GM23338 (cell line): ENCODE data around the gene FAM81A. TPM values are rescaled to one million over a fixed set of nuclear protein-coding genes. Genes with fewer than 3 reads are reported as not detected.
"Not testable (repeated sequence)": the region's sequence is repeated elsewhere in the genome, so short reads cannot be mapped to it uniquely, and the experiment has no call there.

Source experiments
- ATAC-seq: fragments of 200-7000 bp; cut with Tn5 transposase; 3 replicates; pipeline ENCODE4 v1.9.1; 2020
- DNase-seq: peaks from one replicate; pipeline ENCODE4 v3.0.0-alpha.2; 2015; ENCODE audit warnings: low spot score
- H2AFZ ChIP-seq: fragments of 200-600 bp; sonication (generic); 2 replicates; pipeline ENCODE4 v1.8.0; 2016; ENCODE audit warnings: antibody characterized with exemption, mild to moderate bottlenecking, moderate library complexity
- H3F3A ChIP-seq: fragments of 200-600 bp; sonication (generic); replicated peaks from 2 replicates; pipeline ENCODE4 v1.8.0; 2017; ENCODE audit warnings: antibody characterized with exemption, mixed run types, low read depth
- H3K27ac ChIP-seq: fragments of 200-600 bp; sonication (generic); 2 replicates; pipeline ENCODE4 v1.6.1; 2016; ENCODE audit warnings: low read depth
- H3K27me3 ChIP-seq: fragments of 200-600 bp; sonication (generic); 2 replicates; pipeline ENCODE4 v1.8.0; 2016; ENCODE audit warnings: mild to moderate bottlenecking, mixed run types, moderate library complexity; ENCODE audit not compliant: insufficient read depth
- H3K36me3 ChIP-seq: fragments of 200-600 bp; sonication (generic); 2 replicates; pipeline ENCODE4 v1.8.0; 2016; ENCODE audit warnings: mild to moderate bottlenecking; ENCODE audit not compliant: insufficient read depth
- H3K4me1 ChIP-seq: fragments of 200-600 bp; sonication (generic); 2 replicates; pipeline ENCODE4 v1.8.0; 2016; ENCODE audit warnings: mild to moderate bottlenecking, moderate library complexity; ENCODE audit not compliant: insufficient read depth
- H3K4me2 ChIP-seq: fragments of 200-600 bp; sonication (generic); 2 replicates; pipeline ENCODE4 v1.7.1; 2017; ENCODE audit warnings: mixed run types
- H3K4me3 ChIP-seq: fragments of 200-600 bp; sonication (generic); 2 replicates; pipeline ENCODE4 v1.6.1; 2016; ENCODE audit warnings: mixed run types
- H3K79me2 ChIP-seq: fragments of 200-600 bp; sonication (generic); replicated peaks from 2 replicates; pipeline ENCODE4 v1.8.0; 2017; ENCODE audit warnings: mild to moderate bottlenecking; ENCODE audit not compliant: insufficient read depth
- H3K9me2 ChIP-seq: fragments of 200-600 bp; sonication (generic); 2 replicates; pipeline ENCODE4 v1.8.0; 2017; ENCODE audit not compliant: insufficient read depth
- H4K20me1 ChIP-seq: fragments of 200-600 bp; sonication (generic); replicated peaks from 2 replicates; pipeline ENCODE4 v1.8.0; 2017; ENCODE audit warnings: mild to moderate bottlenecking; ENCODE audit not compliant: insufficient read depth
- H3K27ac Mint-ChIP-seq: 2 replicates; pipeline ENCODE4 v1.8.0; 2020; ENCODE audit warnings: inconsistent platforms, mild to moderate bottlenecking, moderate library complexity, mixed read lengths
- H3K27me3 Mint-ChIP-seq: 3 replicates; pipeline ENCODE4 v1.8.0; 2022; ENCODE audit warnings: low read depth, mild to moderate bottlenecking, moderate library complexity, mixed read lengths, inconsistent platforms; ENCODE audit not compliant: insufficient read depth, poor library complexity
- H3K36me3 Mint-ChIP-seq: 3 replicates; pipeline ENCODE4 v1.8.0; 2021; ENCODE audit warnings: low read depth, mild to moderate bottlenecking, inconsistent platforms, moderate library complexity, mixed read lengths
- H3K4me1 Mint-ChIP-seq: 3 replicates; pipeline ENCODE4 v1.8.0; 2020; ENCODE audit warnings: mild to moderate bottlenecking, inconsistent platforms, mixed read lengths
- H3K4me3 Mint-ChIP-seq: 3 replicates; pipeline ENCODE4 v1.8.0; 2021; ENCODE audit warnings: moderate library complexity, mild to moderate bottlenecking, inconsistent platforms, mixed read lengths
- H3K9me3 Mint-ChIP-seq: 3 replicates; pipeline ENCODE4 v1.8.0; 2020; ENCODE audit warnings: moderate library complexity, mild to moderate bottlenecking, inconsistent platforms, mixed read lengths
- CREB1 ChIP-seq: fragments of 250-450 bp; sonication (Bioruptor Pico); IDR thresholded peaks from 2 replicates; pipeline ENCODE4 v1.5.0; 2020; ENCODE audit warnings: low read depth, mild to moderate bottlenecking, moderate library complexity
- CTCF ChIP-seq, 2 experiments: fragments of 200-600 bp in 1 of 2; sonication (generic) in 1 of 2; conservative IDR thresholded peaks; 2 replicates each; pipeline versions ENCODE4 v1.5.1 to v1.6.1; 2016 to 2017; ENCODE audit warnings: antibody characterized with exemption in 2 of 2, low read depth in 2 of 2, mild to moderate bottlenecking in 2 of 2, moderate library complexity in 1 of 2
- ETS1 ChIP-seq: IDR thresholded peaks from 2 replicates; pipeline ENCODE4 v1.6.1; 2016; ENCODE audit warnings: antibody characterized with exemption
- EZH2 ChIP-seq: fragments of 200-600 bp; sonication (generic); IDR thresholded peaks from one replicate; pipeline ENCODE4 v1.8.0; 2017; ENCODE audit warnings: antibody characterized with exemption, mild to moderate bottlenecking, low read depth; ENCODE audit not compliant: unreplicated experiment
- EZH2phosphoT487 ChIP-seq: fragments of 200-600 bp; sonication (generic); IDR thresholded peaks from one replicate; pipeline ENCODE4 v1.8.1; 2018; ENCODE audit warnings: antibody characterized with exemption; ENCODE audit not compliant: unreplicated experiment
- JUNB ChIP-seq: IDR thresholded peaks from one replicate; pipeline ENCODE4 v1.6.1; 2016; ENCODE audit warnings: antibody characterized with exemption; ENCODE audit not compliant: unreplicated experiment
- POLR2AphosphoS5 ChIP-seq: IDR thresholded peaks from 2 replicates; pipeline ENCODE4 v1.6.1; 2016; ENCODE audit warnings: antibody characterized with exemption, low read depth
- REST ChIP-seq: IDR thresholded peaks from one replicate; pipeline ENCODE4 v1.6.1; 2018; ENCODE audit warnings: antibody characterized with exemption; ENCODE audit not compliant: unreplicated experiment
- STAT1 ChIP-seq: IDR thresholded peaks from one replicate; pipeline ENCODE4 v1.6.1; 2016; ENCODE audit warnings: antibody characterized with exemption; ENCODE audit not compliant: unreplicated experiment
- ZNF114 ChIP-seq: fragments of 250-450 bp; sonication (Bioruptor Pico); IDR thresholded peaks from 2 replicates; pipeline ENCODE4 v1.5.0; 2020; ENCODE audit warnings: mild to moderate bottlenecking, moderate library complexity
- polyA plus RNA-seq: library from polyadenylated mRNA; unstranded; fragments of >200 nt; fragmentation: Nextera tagmentation; extraction: Ambion mirVana; gene quantifications from 2 replicates; pipeline ENCODE4 v1.2.1, GENCODE V29; 2016
- total RNA-seq: library from RNA; depleted of rRNA; stranded (reverse); fragments of >200 nt; shearing (Covaris generic); gene quantifications from 2 replicates; pipeline ENCODE4 v1.2.3, GENCODE V29; 2014

Gene FAM81A
- total and polyA plus RNA-seq, 2 experiments from 2014 or later = 0.73 to 4.1 TPM

- H3K4me1 ChIP-seq = no peaks in the 10 kb centered on the region
- no peak overlapping the region for H2AFZ ChIP-seq
- ATAC-seq (no peak), DNase-seq (no peak)
- Mint-ChIP-seq H3K9me3 (peaks cover 2% of the 10 kb centered on the region; the same call in 1 of the 3 replicates), H3K27ac (no peak overlapping the region), H3K27me3 (peaks cover 2% of the 10 kb centered on the region), H3K4me3 (no peak overlapping the region), H3K36me3 (no peaks in the 10 kb centered on the region), H3K4me1 (no peaks in the 10 kb centered on the region)
- no peaks in the 10 kb centered on the region for H3F3A ChIP-seq
- no peaks in the 10 kb centered on the region for H3K27me3 ChIP-seq
- H3K9me2 ChIP-seq = no peaks in the 10 kb centered on the region
- TF ChIP-seq JUNB = no peak
- H3K27ac ChIP-seq = no peak overlapping the region; the same call in 1 of the 2 replicates
- no peaks in the 10 kb centered on the region for H3K79me2 ChIP-seq
- H3K4me2 ChIP-seq = no peak overlapping the region
- no peaks in the 10 kb centered on the region for H4K20me1 ChIP-seq
- no peaks in the 10 kb centered on the region for H3K36me3 ChIP-seq
- no peak overlapping the region for H3K4me3 ChIP-seq
Observed at GRCh38 chr15:59473226-59473625, 35.2 kb downstream of the FAM81A start.

- not testable (repeated sequence) for H3K4me2 ChIP-seq, ATAC-seq, H3K4me1 ChIP-seq, H3K4me3 Mint-ChIP-seq, H3K79me2 ChIP-seq, H3K4me1 Mint-ChIP-seq, H3K36me3 Mint-ChIP-seq, H2AFZ ChIP-seq, H3K9me3 Mint-ChIP-seq, H3K27ac ChIP-seq, DNase-seq, H3F3A ChIP-seq, H3K27me3 Mint-ChIP-seq, H3K27ac Mint-ChIP-seq, H3K36me3 ChIP-seq, H3K27me3 ChIP-seq, H4K20me1 ChIP-seq, H3K9me2 ChIP-seq, H3K4me3 ChIP-seq
Observed at GRCh38 chr15:59475161-59475560, 37.2 kb downstream of the FAM81A start.

- ATAC-seq = no peak
- Histone ChIP-seq H3K79me2 (no peaks in the 10 kb centered on the region), H4K20me1 (no peaks in the 10 kb centered on the region), H3K9me2 (no peaks in the 10 kb centered on the region), H3K4me2 (no peak overlapping the region), H3K36me3 (no peaks in the 10 kb centered on the region), H3K27me3 (no peaks in the 10 kb centered on the region), H2AFZ (no peak overlapping the region), H3K4me1 (no peaks in the 10 kb centered on the region), H3K4me3 (no peak overlapping the region), H3F3A (no peaks in the 10 kb centered on the region), H3K27ac (no peak overlapping the region)
- Mint-ChIP-seq H3K36me3 (peaks cover 2% of the 10 kb centered on the region; the same call in 1 of the 3 replicates), H3K4me3 (no peak overlapping the region), H3K27ac (no peak overlapping the region), H3K9me3 (peaks cover 4% of the 10 kb centered on the region; the same call in 2 of the 3 replicates), H3K27me3 (no peaks in the 10 kb centered on the region), H3K4me1 (peaks cover 2% of the 10 kb centered on the region; the same call in 1 of the 3 replicates)
- DNase-seq = no peak
- TF ChIP-seq STAT1 (no peak), CREB1 (no peak), ZNF114 (no peak), REST (no peak), JUNB (no peak), EZH2phosphoT487 (no peak), POLR2AphosphoS5 (no peak), ETS1 (no peak), CTCF (conservative IDR thresholded peaks at IDR 0.05; ENCODE audit: low read depth in 2 of 2) (no peak), EZH2 (no peak)
Observed at GRCh38 chr15:59484399-59484798, 46.4 kb downstream of the FAM81A start.
